ENCODE data around the gene UNC13A. TPM values are rescaled to one million over a fixed set of nuclear protein-coding genes. Genes with fewer than 3 reads are reported as not detected.
"Not testable (repeated sequence)": the region's sequence is repeated elsewhere in the genome, so short reads cannot be mapped to it uniquely, and the experiment has no call there.

The UNC13A gene
- total and polyA plus RNA-seq, 5 donors = 0.03 to 0.06 (median 0.05) TPM; not detected in 2

- H3K4me3 ChIP-seq (ENCODE audit: low read length) = no peak overlapping the region
- intact Hi-C loops (cut with DNase I) = loop anchor here in 1 of 4 donors (10.0 kb wide), 1 partner anchor 123 kb away; no protein-coding TSS in a partner anchor
- WGBS = 83% methylated on average over 22 of the region's 22 CpGs
- no peak for DNase-seq
- H3K27ac ChIP-seq (ENCODE audit: low read length) = no peak overlapping the region
- ATAC-seq = no peak
- no peaks in the 10 kb centered on the region for H3K9me3 ChIP-seq (ENCODE audit: control insufficient read depth, low read length)
- no peaks in the 10 kb centered on the region for H3K27me3 ChIP-seq (ENCODE audit: control insufficient read depth, insufficient read depth)
- no peaks in the 10 kb centered on the region for H3K4me1 ChIP-seq (ENCODE audit: control insufficient read depth, insufficient read depth, low read length)
Observed at GRCh38 chr19:17577457-17578097, 110.6 kb downstream of the UNC13A start.

DNA sequence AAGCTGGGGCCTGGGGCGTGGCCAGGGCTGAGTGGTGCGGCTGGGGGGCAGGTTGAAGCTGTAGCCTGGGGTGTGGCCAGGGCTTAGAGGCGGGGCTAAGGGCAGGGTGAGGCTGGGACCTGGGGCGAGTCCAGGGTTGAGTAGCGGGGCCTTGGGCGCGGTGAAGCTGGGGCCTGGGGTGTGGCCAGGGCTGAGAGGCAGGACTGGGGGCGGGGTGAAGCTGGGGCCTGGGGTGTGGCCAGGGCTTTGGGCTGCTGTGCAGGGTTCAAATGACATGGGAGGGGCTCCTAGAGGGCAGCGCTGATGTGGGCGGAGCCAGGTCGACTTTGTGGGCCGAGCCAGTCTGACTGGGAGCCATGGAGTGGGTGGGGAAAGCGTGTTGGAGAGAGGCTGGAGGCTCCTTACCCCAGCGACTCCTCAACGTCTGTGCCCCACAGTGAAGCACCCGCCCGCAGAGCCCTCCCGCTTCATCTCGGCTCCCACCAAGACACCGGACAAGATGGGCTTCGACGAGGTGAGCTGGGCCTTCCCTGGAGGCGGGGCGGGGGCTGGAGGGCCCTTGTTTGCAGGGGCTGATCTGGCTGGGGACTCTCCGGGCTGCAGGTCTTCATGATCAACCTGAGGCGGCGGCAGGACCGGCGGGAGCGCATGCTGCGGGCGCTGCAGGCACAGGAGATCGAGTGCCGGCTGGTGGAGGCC is 111.2 kb downstream of the UNC13A start:
- H3K27me3 ChIP-seq (ENCODE audit: control insufficient read depth, insufficient read depth) = no peaks in the 10 kb centered on the region
- H3K4me3 ChIP-seq (ENCODE audit: low read length) = no peak overlapping the region
- no peaks in the 10 kb centered on the region for H3K9me3 ChIP-seq (ENCODE audit: control insufficient read depth, low read length)
- H3K27ac ChIP-seq (ENCODE audit: low read length) = no peak overlapping the region
- ATAC-seq = peak; percentile 4 to 54
- DNase-seq = peak; percentile 45 to 84 (median 74)
- intact Hi-C loops (cut with DNase I) = loop anchor here in 1 of 4 donors (10.0 kb wide), 1 partner anchor 122 kb away; no protein-coding TSS in a partner anchor
- no peaks in the 10 kb centered on the region for H3K4me1 ChIP-seq (ENCODE audit: control insufficient read depth, insufficient read depth, low read length)
- 76% methylated on average over 34 of the region's 34 CpGs for WGBS

DNA sequence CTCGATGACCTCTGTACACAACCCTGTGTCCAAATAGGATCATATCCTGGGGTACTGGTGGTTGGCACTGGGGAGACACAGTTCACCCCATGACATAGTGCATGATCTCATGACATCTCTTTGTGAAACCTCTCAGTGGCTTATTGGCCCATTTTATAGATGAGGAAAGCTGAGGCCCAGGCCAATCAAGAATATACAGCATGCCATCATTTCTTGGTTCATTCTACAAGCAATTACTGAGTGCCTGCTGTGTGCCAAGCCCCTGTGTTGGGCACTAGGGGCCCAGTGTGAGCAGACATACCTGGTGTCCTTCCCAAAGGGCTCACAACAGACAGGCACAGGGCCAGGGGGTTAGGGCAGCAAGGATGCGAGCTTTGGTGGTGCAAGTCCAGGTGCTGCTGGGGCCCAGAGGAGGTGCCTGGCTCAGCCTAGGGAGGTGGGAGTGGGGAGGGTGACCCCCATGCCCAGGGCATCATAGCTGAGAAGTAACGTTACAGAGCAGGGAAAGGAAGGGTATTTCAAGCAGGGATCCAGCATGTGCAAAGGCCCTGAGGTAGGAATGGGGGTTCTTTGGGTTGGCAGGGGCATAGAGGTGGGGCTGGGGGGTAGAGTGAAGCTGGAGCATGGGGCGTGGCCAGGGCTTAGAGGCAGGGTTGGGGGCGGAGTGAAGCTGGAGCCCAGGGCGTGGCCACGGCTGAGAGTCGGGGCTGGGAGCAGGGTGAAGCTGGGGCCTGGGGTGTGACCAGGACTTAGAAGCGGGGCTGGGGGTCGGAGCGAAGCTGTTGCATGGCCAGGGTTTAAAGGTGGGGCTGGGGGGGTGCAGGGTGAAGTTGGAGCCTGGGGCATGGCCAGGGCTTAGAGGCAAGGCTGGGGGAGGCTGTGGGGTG is 112.0 kb downstream of the UNC13A start:
- intact Hi-C loops (cut with DNase I) = loop anchor here in 1 of 4 donors (10.0 kb wide), 1 partner anchor 121 kb away; no protein-coding TSS in a partner anchor
- Histone ChIP-seq H3K27me3 (ENCODE audit: control insufficient read depth, insufficient read depth) (no peaks in the 10 kb centered on the region), H3K27ac (ENCODE audit: low read length) (no peak overlapping the region), H3K9me3 (ENCODE audit: control insufficient read depth, low read length) (no peaks in the 10 kb centered on the region), H3K4me3 (ENCODE audit: low read length) (no peak overlapping the region), H3K4me1 (ENCODE audit: control insufficient read depth, insufficient read depth, low read length) (no peaks in the 10 kb centered on the region)
- no peak for DNase-seq
- peak in 1 of 2 donors; percentile 3 for ATAC-seq
- 94% methylated on average over 11 of the region's 11 CpGs for WGBS

DNA sequence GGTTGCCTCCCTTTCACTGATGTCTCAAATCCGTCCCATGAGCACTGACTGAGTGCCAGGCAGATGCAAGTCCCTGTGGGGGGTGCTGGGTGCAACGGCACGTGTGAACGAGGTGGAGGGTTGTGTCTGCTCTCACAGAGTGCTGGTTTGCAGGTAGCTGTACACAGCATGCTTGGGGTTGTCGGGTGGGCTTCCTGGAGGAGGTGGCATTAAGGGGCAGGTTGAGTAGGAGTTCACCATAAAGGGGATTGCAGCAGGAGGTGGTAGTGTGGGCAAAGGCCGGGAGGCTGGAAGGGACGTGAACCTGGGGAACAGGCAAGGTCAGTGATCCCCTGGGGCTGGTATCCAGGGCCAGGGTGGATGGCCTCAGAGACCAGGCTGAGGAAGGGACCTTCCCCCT is 115.5 kb downstream of the UNC13A start:
- no peaks in the 10 kb centered on the region for H3K4me1 ChIP-seq (ENCODE audit: control insufficient read depth, insufficient read depth, low read length)
- H3K27ac ChIP-seq (ENCODE audit: low read length) = no peak overlapping the region
- no peak for ATAC-seq
- no peaks in the 10 kb centered on the region for H3K27me3 ChIP-seq (ENCODE audit: control insufficient read depth, insufficient read depth)
- no peaks in the 10 kb centered on the region for H3K9me3 ChIP-seq (ENCODE audit: control insufficient read depth, low read length)
- H3K4me3 ChIP-seq (ENCODE audit: low read length) = no peak overlapping the region
- intact Hi-C loops (cut with DNase I) = loop anchor here in 2 of 4 donors (5.0 to 10.0 kb wide), 2 partner anchors 35 to 118 kb away; no protein-coding TSS in a partner anchor
- DNase-seq = no peak
- WGBS = 92% methylated on average over 7 of the region's 7 CpGs

GRCh38 chr19:17570791-17571190 is 117.4 kb downstream of the UNC13A start:
- Histone ChIP-seq H3K27ac (ENCODE audit: low read length) (no peak overlapping the region), H3K4me1 (ENCODE audit: control insufficient read depth, insufficient read depth, low read length) (no peaks in the 10 kb centered on the region), H3K4me3 (ENCODE audit: low read length) (no peak overlapping the region), H3K9me3 (ENCODE audit: control insufficient read depth, low read length) (no peaks in the 10 kb centered on the region), H3K27me3 (ENCODE audit: control insufficient read depth, insufficient read depth) (no peaks in the 10 kb centered on the region)
- ATAC-seq = no peak
- DNase-seq = no peak
- WGBS = 87% methylated on average over 6 of the region's 6 CpGs
- intact Hi-C loops (cut with DNase I) = loop anchor here in 2 of 4 donors (5.0 to 10.0 kb wide), 2 partner anchors 33 to 116 kb away; no protein-coding TSS in a partner anchor

- intact Hi-C loops (cut with DNase I) = loop anchor here in 2 of 4 donors (5.0 to 10.0 kb wide), 2 partner anchors 33 to 115 kb away; no protein-coding TSS in a partner anchor
- H3K27me3 ChIP-seq (ENCODE audit: control insufficient read depth, insufficient read depth); H3K4me3 ChIP-seq (ENCODE audit: low read length); H3K4me1 ChIP-seq (ENCODE audit: control insufficient read depth, insufficient read depth, low read length); ATAC-seq; H3K9me3 ChIP-seq (ENCODE audit: control insufficient read depth, low read length); H3K27ac ChIP-seq (ENCODE audit: low read length); DNase-seq: not testable (repeated sequence)
- 95% methylated on average over 5 of the region's 5 CpGs for WGBS
Observed at GRCh38 chr19:17570291-17570690, 117.9 kb downstream of the UNC13A start.

GRCh38 chr19:17567940-17568339 is 120.2 kb downstream of the UNC13A start:
- 97% methylated on average over 1 of the region's 1 CpG for WGBS
- no peak overlapping the region for H3K4me3 ChIP-seq (ENCODE audit: low read length)
- no peak for ATAC-seq
- no peaks in the 10 kb centered on the region for H3K9me3 ChIP-seq (ENCODE audit: control insufficient read depth, low read length)
- intact Hi-C loops (cut with DNase I) = no loop called here
- no peak overlapping the region for H3K27ac ChIP-seq (ENCODE audit: low read length)
- H3K4me1 ChIP-seq (ENCODE audit: control insufficient read depth, insufficient read depth, low read length) = no peaks in the 10 kb centered on the region
- no peaks in the 10 kb centered on the region for H3K27me3 ChIP-seq (ENCODE audit: control insufficient read depth, insufficient read depth)
- no peak for DNase-seq

- H3K4me1 ChIP-seq (ENCODE audit: control insufficient read depth, insufficient read depth, low read length) = no peaks in the 10 kb centered on the region
- H3K27ac ChIP-seq (ENCODE audit: low read length) = peak overlapping the region; percentile 48
- H3K4me3 ChIP-seq (ENCODE audit: low read length) = no peak overlapping the region
- H3K27me3 ChIP-seq (ENCODE audit: control insufficient read depth, insufficient read depth) = no peaks in the 10 kb centered on the region
- intact Hi-C loops (cut with DNase I) = no loop called here
- 49% methylated on average over 3 of the region's 3 CpGs for WGBS
- no peaks in the 10 kb centered on the region for H3K9me3 ChIP-seq (ENCODE audit: control insufficient read depth, low read length)
- DNase-seq (no peak), ATAC-seq (peak; percentile 26 to 44)
Observed at GRCh38 chr19:17565611-17566010, 122.5 kb downstream of the UNC13A start.

- DNase-seq (no peak), ATAC-seq (no peak)
- intact Hi-C loops (cut with DNase I) = no loop called here
- Histone ChIP-seq H3K9me3 (ENCODE audit: control insufficient read depth, low read length) (no peaks in the 10 kb centered on the region), H3K4me1 (ENCODE audit: control insufficient read depth, insufficient read depth, low read length) (no peaks in the 10 kb centered on the region), H3K27ac (ENCODE audit: low read length) (no peak overlapping the region), H3K27me3 (ENCODE audit: control insufficient read depth, insufficient read depth) (no peaks in the 10 kb centered on the region), H3K4me3 (ENCODE audit: low read length) (no peak overlapping the region)
- 18% methylated on average over 6 of the region's 6 CpGs for WGBS
Observed at GRCh38 chr19:17564781-17565180, 123.4 kb downstream of the UNC13A start.

DNA sequence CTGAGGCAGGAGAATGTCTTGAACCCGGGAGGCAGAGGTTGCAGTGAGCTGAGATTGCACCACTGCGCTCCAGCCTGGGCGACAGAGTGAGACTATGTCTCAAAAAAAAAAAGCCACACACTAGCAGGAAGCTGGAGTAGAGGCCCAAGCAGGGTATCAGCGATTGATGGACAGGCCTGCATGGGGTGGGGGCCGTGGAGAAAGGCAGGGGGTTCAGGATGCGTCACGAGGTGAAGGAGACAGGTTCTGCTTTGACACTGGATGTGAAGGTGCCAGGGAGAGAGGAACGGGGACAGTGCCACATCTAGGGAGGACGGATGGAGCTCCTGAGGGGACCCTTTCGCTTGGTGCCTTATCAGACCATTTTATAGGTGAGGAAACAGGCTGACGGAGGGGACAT is 125.6 kb downstream of the UNC13A start:
- Histone ChIP-seq H3K4me1 (ENCODE audit: control insufficient read depth, insufficient read depth, low read length) (no peaks in the 10 kb centered on the region), H3K4me3 (ENCODE audit: low read length) (no peak overlapping the region), H3K27ac (ENCODE audit: low read length) (no peak overlapping the region), H3K9me3 (ENCODE audit: control insufficient read depth, low read length) (no peaks in the 10 kb centered on the region), H3K27me3 (ENCODE audit: control insufficient read depth, insufficient read depth) (no peaks in the 10 kb centered on the region)
- DNase-seq = peak in 1 of 3 donors; percentile 5
- WGBS = 73% methylated on average over 11 of the region's 11 CpGs
- intact Hi-C loops (cut with DNase I) = no loop called here
- ATAC-seq = no peak
